ENCODE results near the gene CES3.
"Not testable (repeated sequence)": the region's sequence is repeated elsewhere in the genome, so short reads cannot be mapped to it uniquely, and the experiment has no call there.

Gene CES3

GRCh38 chr16:66932076-66932475 lies 29.0 kb upstream of the CES3 start:
- in situ Hi-C loops (cut with MboI; ENCODE audit: low pct_unique_long_range_greater_than_20kb, low sequenced_read_pairs, unreplicated experiment) = no loop called here
- DNase-seq (ENCODE audit: low spot score) = no peak
- TF ChIP-seq CTCF (IDR thresholded peaks at IDR 0.05; ENCODE audit: extremely low read depth, insufficient read depth, missing control alignments) = no peak

- in situ Hi-C loops (cut with MboI; ENCODE audit: low pct_unique_long_range_greater_than_20kb, low sequenced_read_pairs, unreplicated experiment) = no loop called here
- no peak for TF ChIP-seq CTCF (IDR thresholded peaks at IDR 0.05; ENCODE audit: extremely low read depth, insufficient read depth, missing control alignments)
- DNase-seq (ENCODE audit: low spot score) = no peak
These were observed 27.3 kb upstream of the CES3 start for GRCh38 chr16:66933776-66934137.

GRCh38 chr16:66934138-66934838 lies 26.8 kb upstream of the CES3 start, which contains the start of gene CIAO2B:
Gene CIAO2B (minus strand): TSS chr16:66934402. CDS start chr16:66934364, 38 bp downstream.
- in situ Hi-C loops (cut with MboI; ENCODE audit: low pct_unique_long_range_greater_than_20kb, low sequenced_read_pairs, unreplicated experiment) = no loop called here
- DNase-seq (ENCODE audit: low spot score) = peak; percentile 94
- no peak for TF ChIP-seq CTCF (IDR thresholded peaks at IDR 0.05; ENCODE audit: extremely low read depth, insufficient read depth, missing control alignments)

- DNase-seq (ENCODE audit: low spot score); in situ Hi-C loops (cut with MboI; ENCODE audit: low pct_unique_long_range_greater_than_20kb, low sequenced_read_pairs, unreplicated experiment): not testable (repeated sequence)
These were observed 26.2 kb upstream of the CES3 start for GRCh38 chr16:66934839-66935313.

GRCh38 chr16:66935314-66936011 lies 25.6 kb upstream of the CES3 start, which contains the start of gene CES2:
Gene CES2 (plus strand): TSS chr16:66935516. CDS start chr16:66935636, 120 bp downstream.
- DNase-seq (ENCODE audit: low spot score) = no peak
- in situ Hi-C loops (cut with MboI; ENCODE audit: low pct_unique_long_range_greater_than_20kb, low sequenced_read_pairs, unreplicated experiment) = no loop called here
- no peak for TF ChIP-seq CTCF (IDR thresholded peaks at IDR 0.05; ENCODE audit: extremely low read depth, insufficient read depth, missing control alignments)

- no peak for TF ChIP-seq CTCF (IDR thresholded peaks at IDR 0.05; ENCODE audit: extremely low read depth, insufficient read depth, missing control alignments)
- in situ Hi-C loops (cut with MboI; ENCODE audit: low pct_unique_long_range_greater_than_20kb, low sequenced_read_pairs, unreplicated experiment) = no loop called here
These were observed 24.6 kb upstream of the CES3 start for GRCh38 chr16:66936462-66936861.

More at GRCh38 chr16:66936462-66936861, 24.6 kb upstream of the CES3 start:
- no peak for DNase-seq (ENCODE audit: low spot score)
